PC-3 (cell line): Measurements from ENCODE around the gene TMEM37.

Experiments used
- EZH2 ChIP-seq: fragments of 300-600 bp; sonication (generic); IDR thresholded peaks from one replicate; pipeline ENCODE4 v1.6.1; 2017; ENCODE audit warnings: antibody characterized with exemption, mild to moderate bottlenecking, low read length; ENCODE audit not compliant: unreplicated experiment
- EZH2phosphoT487 ChIP-seq: fragments of 300-600 bp; sonication (generic); IDR thresholded peaks from 2 replicates; pipeline ENCODE4 v1.6.1; 2018; ENCODE audit warnings: mild to moderate bottlenecking, antibody characterized with exemption, low read length, borderline replicate concordance
- TF ChIP-seq, protein P1 (sequence below): fragments of 300-600 bp; sonication (generic); conservative IDR thresholded peaks from 2 replicates; pipeline ENCODE4 v1.5.1; 2017; ENCODE audit warnings: antibody characterized with exemption, low read depth, mild to moderate bottlenecking, low read length

DNA sequence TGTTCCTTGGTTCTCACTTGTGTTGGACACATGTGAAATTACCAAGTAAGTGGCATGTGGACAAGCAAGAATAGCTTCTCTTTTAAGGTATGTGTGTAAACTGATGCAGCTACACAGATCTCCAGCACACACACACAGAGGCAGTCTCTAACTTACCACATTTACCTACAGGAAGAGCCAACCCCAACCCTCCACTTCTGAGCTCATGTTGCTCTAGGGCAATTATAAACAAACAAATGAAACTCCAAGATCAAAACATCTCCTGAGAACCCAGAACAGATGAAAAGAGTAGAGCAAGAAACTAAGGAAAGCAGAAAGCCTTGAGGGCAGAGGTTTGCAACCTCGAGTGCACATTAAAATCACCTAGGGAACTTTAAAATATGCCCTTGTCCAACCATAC, 16.0 kb upstream of the TMEM37 start:
- TF ChIP-seq EZH2 (no peak), EZH2phosphoT487 (no peak)
- TF ChIP-seq, protein P1, sequence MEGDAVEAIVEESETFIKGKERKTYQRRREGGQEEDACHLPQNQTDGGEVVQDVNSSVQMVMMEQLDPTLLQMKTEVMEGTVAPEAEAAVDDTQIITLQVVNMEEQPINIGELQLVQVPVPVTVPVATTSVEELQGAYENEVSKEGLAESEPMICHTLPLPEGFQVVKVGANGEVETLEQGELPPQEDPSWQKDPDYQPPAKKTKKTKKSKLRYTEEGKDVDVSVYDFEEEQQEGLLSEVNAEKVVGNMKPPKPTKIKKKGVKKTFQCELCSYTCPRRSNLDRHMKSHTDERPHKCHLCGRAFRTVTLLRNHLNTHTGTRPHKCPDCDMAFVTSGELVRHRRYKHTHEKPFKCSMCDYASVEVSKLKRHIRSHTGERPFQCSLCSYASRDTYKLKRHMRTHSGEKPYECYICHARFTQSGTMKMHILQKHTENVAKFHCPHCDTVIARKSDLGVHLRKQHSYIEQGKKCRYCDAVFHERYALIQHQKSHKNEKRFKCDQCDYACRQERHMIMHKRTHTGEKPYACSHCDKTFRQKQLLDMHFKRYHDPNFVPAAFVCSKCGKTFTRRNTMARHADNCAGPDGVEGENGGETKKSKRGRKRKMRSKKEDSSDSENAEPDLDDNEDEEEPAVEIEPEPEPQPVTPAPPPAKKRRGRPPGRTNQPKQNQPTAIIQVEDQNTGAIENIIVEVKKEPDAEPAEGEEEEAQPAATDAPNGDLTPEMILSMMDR, result no peak
